ENCODE results near the gene DDB1. TPM values are rescaled to one million over a fixed set of nuclear protein-coding genes. Genes with fewer than 3 reads are reported as not detected.

The DDB1 gene
- total RNA-seq, 1 experiment from 2014 or later, result 297 TPM

DNA sequence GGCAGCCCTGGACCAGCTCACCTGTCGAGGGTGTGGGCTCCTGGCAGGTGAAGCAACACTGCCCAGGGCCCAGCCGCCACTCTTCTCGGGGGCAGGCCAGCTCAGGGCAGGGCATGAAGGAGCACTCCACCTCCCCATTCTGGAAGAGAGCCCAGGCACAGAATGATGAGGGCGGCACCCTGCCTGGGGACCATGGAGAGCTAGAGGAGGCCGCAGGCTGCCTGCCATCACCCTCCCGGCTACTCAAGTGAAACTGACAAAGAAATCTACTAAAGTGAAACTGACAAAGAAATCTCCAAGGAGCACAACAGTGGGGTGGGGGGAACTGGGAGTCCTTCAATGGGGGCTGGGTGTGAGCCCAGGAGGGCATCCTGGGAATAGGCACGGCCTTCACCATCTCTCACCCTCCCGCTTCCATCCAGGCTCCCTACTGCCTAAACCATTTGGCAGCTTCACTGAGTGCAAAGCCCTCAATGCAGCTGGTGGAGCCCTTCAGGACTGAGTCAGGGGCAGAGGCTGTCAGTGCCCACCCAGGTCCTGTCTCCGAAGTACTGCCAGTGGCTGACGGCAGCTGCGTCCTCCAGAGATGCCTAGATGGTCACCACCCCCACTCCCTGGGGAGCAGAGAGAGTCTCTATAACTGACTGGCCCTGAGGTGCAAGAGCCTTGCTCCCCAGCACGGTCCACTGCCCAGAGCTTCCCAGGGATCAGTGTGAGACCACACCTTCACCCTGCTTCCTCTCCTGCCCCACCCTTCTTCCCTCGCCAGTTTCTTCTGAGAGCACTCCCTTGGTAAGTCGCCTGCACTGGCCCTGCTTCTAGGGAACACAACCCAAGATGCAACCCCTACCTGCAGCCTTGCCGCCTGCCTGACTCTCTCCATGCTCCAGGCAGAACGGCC, 59.5 kb downstream of the DDB1 start:
- H3K18ac ChIP-seq (ENCODE audit: insufficient read length, low read depth, low read length), result no peak overlapping the region
- no peak overlapping the region for H3K4me3 Mint-ChIP-seq

More for the DNA sequence above, 59.5 kb downstream of the DDB1 start:
- H4K5ac ChIP-seq (ENCODE audit: insufficient read length, low read depth, low read length), result no peak overlapping the region
- 0 out of 2 replicates have a peak, but pooled peaks cover under 1% of the 10 kb centered on the region for H3K27me3 Mint-ChIP-seq (ENCODE audit: low read depth)
- H3K9me3 ChIP-seq (ENCODE audit: control insufficient read depth, low read depth, low read length), result no peaks in the 10 kb centered on the region
- no peak overlapping the region for H2AFZ ChIP-seq (ENCODE audit: low read length)
- H3K4me1 ChIP-seq (ENCODE audit: insufficient read depth, low read length), result no peaks in the 10 kb centered on the region
- H4K20me1 ChIP-seq (ENCODE audit: control insufficient read depth, insufficient read depth, insufficient read length), result no peaks in the 10 kb centered on the region
- H2AK5ac ChIP-seq (ENCODE audit: insufficient read length, low read length), result no peak overlapping the region
- H2BK5ac ChIP-seq (ENCODE audit: insufficient read length, low read length), result no peak overlapping the region
- H3K79me2 ChIP-seq (ENCODE audit: insufficient read depth, low read length), result no peaks in the 10 kb centered on the region
- H4K8ac ChIP-seq (replicated peaks; ENCODE audit: insufficient read length, low read depth, low read length), result no peak overlapping the region
- no peak overlapping the region for H2BK20ac ChIP-seq (ENCODE audit: low read depth, low read length, poor library complexity, severe bottlenecking)
- H3K27ac Mint-ChIP-seq, result 0 out of 7 replicates have a peak overlapping the region, but pooled peaks of 1 of the 3 experiments have one; percentile 4
- no peak overlapping the region for H3K9ac ChIP-seq (ENCODE audit: extremely low read depth, insufficient read length, low read length)
- H3K56ac ChIP-seq (ENCODE audit: insufficient read length, low read depth, low read length), result no peak overlapping the region
- no peak for TF ChIP-seq CTCF (conservative IDR thresholded peaks at IDR 0.05)
- no peak overlapping the region for H2BK12ac ChIP-seq (ENCODE audit: insufficient read length, low read depth, low read length)
- DNase-seq, result no peak
- no peak overlapping the region for H2BK120ac ChIP-seq (ENCODE audit: low read depth, low read length, poor library complexity, severe bottlenecking)
- peaks cover 5 to 11% of the 10 kb centered on the region in 2 experiments; a peak in 3 of 4 replicates for H3K4me1 Mint-ChIP-seq
- H3K4ac ChIP-seq (ENCODE audit: low read depth, low read length), result no peak overlapping the region
- no peaks in the 10 kb centered on the region for H3K27me3 ChIP-seq (ENCODE audit: insufficient read depth, low read length)
- no peak overlapping the region for H3K14ac ChIP-seq (ENCODE audit: insufficient read depth, low read length)
- no peak overlapping the region for H4K91ac ChIP-seq (ENCODE audit: insufficient read length, low read depth, low read length)
- H2BK15ac ChIP-seq (ENCODE audit: low read depth, low read length), result no peak overlapping the region
- H3K9me3 Mint-ChIP-seq, result no peaks in the 10 kb centered on the region
- H3K23ac ChIP-seq (ENCODE audit: insufficient read length, low read depth, low read length), result no peak overlapping the region
- no CpG with 5 or more reads among the region's 16 CpGs for WGBS (ENCODE audit: extremely low coverage, insufficient read length, low lambda C conversion rate)
- no peaks in the 10 kb centered on the region for H3K23me2 ChIP-seq (ENCODE audit: insufficient read length, low read depth, low read length, poor library complexity, severe bottlenecking)
- H3K36me3 Mint-ChIP-seq (ENCODE audit: insufficient read depth in 1 of 3, low read depth in 3 of 3), result peaks cover 0 to 49% (median 0%) of the 10 kb centered on the region in 3 experiments; a peak in 3 of 7 replicates
- no peak overlapping the region for H3K4me2 ChIP-seq (ENCODE audit: insufficient read depth, insufficient read length, low read length)
- H3K79me1 ChIP-seq (ENCODE audit: insufficient read depth, low read depth, low read length, poor library complexity, severe bottlenecking), result no peaks in the 10 kb centered on the region
- no peak overlapping the region for H3K27ac ChIP-seq (ENCODE audit: insufficient read length, low read depth, low read length)
- H3T11ph ChIP-seq (ENCODE audit: low read length), result no peak overlapping the region
